ENCODE results near the gene SELE.
A peak's percentile ranks its signal among the peaks of the same experiment; 100 is the strongest.

SELE gene

DNA sequence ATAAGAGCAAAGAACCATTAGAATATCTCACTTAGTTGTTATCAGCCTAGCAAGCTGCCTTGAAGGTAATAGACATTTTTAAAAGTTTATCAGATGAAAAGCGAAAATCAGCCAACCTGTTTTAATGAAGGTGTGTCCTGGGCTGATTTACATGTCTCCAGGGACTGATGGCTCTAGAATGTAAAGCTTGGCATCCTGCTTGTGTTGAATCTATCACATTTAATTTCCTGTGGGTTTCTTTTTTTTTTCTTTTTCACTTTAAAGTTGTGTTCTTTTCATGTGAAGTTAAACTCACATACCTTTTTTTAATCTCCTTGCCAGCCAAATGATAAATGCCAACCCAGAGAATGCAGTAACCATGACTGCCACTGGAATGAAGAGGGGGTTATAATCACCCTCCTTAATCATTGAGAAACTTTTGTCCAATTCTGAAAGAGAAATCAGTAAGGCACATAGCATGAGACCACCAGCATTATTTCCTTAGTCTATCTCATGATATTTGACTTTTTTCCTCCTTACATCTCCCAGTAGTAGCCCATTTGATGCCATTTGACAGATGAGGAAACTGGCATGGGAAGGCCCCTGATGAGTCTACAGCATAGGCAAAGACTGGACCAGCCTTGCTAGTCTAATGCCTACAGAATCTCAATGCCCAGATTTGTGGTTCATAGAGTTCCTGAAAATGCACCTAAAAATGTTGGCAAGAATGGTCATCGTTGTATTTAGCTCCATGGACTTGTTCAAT, 32.4 kb downstream of the SELE start:
- DNase-seq (ENCODE audit: low read depth in 1 of 2, low spot score in 1 of 2) = no peak
- no peaks in the 10 kb centered on the region for H3K27me3 ChIP-seq (ENCODE audit: insufficient read depth, poor library complexity, severe bottlenecking)
- TF ChIP-seq, protein P1, sequence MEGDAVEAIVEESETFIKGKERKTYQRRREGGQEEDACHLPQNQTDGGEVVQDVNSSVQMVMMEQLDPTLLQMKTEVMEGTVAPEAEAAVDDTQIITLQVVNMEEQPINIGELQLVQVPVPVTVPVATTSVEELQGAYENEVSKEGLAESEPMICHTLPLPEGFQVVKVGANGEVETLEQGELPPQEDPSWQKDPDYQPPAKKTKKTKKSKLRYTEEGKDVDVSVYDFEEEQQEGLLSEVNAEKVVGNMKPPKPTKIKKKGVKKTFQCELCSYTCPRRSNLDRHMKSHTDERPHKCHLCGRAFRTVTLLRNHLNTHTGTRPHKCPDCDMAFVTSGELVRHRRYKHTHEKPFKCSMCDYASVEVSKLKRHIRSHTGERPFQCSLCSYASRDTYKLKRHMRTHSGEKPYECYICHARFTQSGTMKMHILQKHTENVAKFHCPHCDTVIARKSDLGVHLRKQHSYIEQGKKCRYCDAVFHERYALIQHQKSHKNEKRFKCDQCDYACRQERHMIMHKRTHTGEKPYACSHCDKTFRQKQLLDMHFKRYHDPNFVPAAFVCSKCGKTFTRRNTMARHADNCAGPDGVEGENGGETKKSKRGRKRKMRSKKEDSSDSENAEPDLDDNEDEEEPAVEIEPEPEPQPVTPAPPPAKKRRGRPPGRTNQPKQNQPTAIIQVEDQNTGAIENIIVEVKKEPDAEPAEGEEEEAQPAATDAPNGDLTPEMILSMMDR (IDR thresholded peaks at IDR 0.05; ENCODE audit: insufficient read depth, low read length) = no peak
- TF ChIP-seq, protein P2, sequence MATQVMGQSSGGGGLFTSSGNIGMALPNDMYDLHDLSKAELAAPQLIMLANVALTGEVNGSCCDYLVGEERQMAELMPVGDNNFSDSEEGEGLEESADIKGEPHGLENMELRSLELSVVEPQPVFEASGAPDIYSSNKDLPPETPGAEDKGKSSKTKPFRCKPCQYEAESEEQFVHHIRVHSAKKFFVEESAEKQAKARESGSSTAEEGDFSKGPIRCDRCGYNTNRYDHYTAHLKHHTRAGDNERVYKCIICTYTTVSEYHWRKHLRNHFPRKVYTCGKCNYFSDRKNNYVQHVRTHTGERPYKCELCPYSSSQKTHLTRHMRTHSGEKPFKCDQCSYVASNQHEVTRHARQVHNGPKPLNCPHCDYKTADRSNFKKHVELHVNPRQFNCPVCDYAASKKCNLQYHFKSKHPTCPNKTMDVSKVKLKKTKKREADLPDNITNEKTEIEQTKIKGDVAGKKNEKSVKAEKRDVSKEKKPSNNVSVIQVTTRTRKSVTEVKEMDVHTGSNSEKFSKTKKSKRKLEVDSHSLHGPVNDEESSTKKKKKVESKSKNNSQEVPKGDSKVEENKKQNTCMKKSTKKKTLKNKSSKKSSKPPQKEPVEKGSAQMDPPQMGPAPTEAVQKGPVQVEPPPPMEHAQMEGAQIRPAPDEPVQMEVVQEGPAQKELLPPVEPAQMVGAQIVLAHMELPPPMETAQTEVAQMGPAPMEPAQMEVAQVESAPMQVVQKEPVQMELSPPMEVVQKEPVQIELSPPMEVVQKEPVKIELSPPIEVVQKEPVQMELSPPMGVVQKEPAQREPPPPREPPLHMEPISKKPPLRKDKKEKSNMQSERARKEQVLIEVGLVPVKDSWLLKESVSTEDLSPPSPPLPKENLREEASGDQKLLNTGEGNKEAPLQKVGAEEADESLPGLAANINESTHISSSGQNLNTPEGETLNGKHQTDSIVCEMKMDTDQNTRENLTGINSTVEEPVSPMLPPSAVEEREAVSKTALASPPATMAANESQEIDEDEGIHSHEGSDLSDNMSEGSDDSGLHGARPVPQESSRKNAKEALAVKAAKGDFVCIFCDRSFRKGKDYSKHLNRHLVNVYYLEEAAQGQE (IDR thresholded peaks at IDR 0.05; ENCODE audit: insufficient replicate concordance, low read depth) = no peak
- TF ChIP-seq GABPA (IDR thresholded peaks at IDR 0.05; ENCODE audit: low read depth) (no peak), SPI1 (IDR thresholded peaks at IDR 0.05; ENCODE audit: borderline replicate concordance, low read depth) (no peak)
- no peak overlapping the region for H3K4me3 ChIP-seq (replicated peaks; ENCODE audit: insufficient read depth, low read length)
- no peak overlapping the region for H3K27ac ChIP-seq (replicated peaks)

- H3K27ac ChIP-seq (replicated peaks) = peak overlapping the region; percentile 75
- no peak for DNase-seq (ENCODE audit: low read depth in 1 of 2, low spot score in 1 of 2)
- TF ChIP-seq, protein P2 (IDR thresholded peaks at IDR 0.05; ENCODE audit: insufficient replicate concordance, low read depth) = no peak
- no peak for TF ChIP-seq SPI1 (IDR thresholded peaks at IDR 0.05; ENCODE audit: borderline replicate concordance, low read depth)
- TF ChIP-seq, protein P1 (IDR thresholded peaks at IDR 0.05; ENCODE audit: insufficient read depth, low read length) = no peak
- TF ChIP-seq POLR2AphosphoS5 (IDR thresholded peaks at IDR 0.05; ENCODE audit: low read depth) = no peak
- TF ChIP-seq GABPA (IDR thresholded peaks at IDR 0.05; ENCODE audit: low read depth) = no peak
- H3K27me3 ChIP-seq (ENCODE audit: insufficient read depth, poor library complexity, severe bottlenecking) = no peaks in the 10 kb centered on the region
- H3K4me3 ChIP-seq (replicated peaks; ENCODE audit: insufficient read depth, low read length) = no peak overlapping the region
These were observed 34.2 kb downstream of the SELE start for GRCh38 chr1:169699707-169700106.

- Histone ChIP-seq H3K27me3 (ENCODE audit: insufficient read depth, poor library complexity, severe bottlenecking) (no peaks in the 10 kb centered on the region), H3K4me3 (replicated peaks; ENCODE audit: insufficient read depth, low read length) (no peak overlapping the region), H3K27ac (replicated peaks) (peak overlapping the region; percentile 75)
- TF ChIP-seq, protein P1 (IDR thresholded peaks at IDR 0.05; ENCODE audit: insufficient read depth, low read length) = no peak
- TF ChIP-seq SPI1 (IDR thresholded peaks at IDR 0.05; ENCODE audit: borderline replicate concordance, low read depth) = peak; percentile 18; the same call in 1 of the 2 replicates
- TF ChIP-seq, protein P2 (IDR thresholded peaks at IDR 0.05; ENCODE audit: insufficient replicate concordance, low read depth) = no peak
- TF ChIP-seq POLR2AphosphoS5 (IDR thresholded peaks at IDR 0.05; ENCODE audit: low read depth) = no peak
- peak in 1 of 2 experiments; percentile 61 for DNase-seq (ENCODE audit: low read depth in 1 of 2, low spot score in 1 of 2)
These were observed 34.9 kb downstream of the SELE start for GRCh38 chr1:169698976-169699375.
